GM12878 (cell line): ENCODE measurements around the gene COL16A1. TPM values are rescaled to one million over a fixed set of nuclear protein-coding genes. Genes with fewer than 3 reads are reported as not detected.

Experiments
- ATAC-seq: fragments of 200-7000 bp; cut with Tn5 transposase; 3 replicates; pipeline ENCODE4 v1.9.1; 2020; ENCODE audit warnings: mild to moderate bottlenecking, moderate library complexity
- BruUV-seq: library from RNA; stranded (reverse); fragments of 400-500 nt; replicated peaks from 2 replicates; lab custom pipeline; 2021; lab: Mats Ljungman, UMichigan
- CTCF ChIA-PET: fragments of 300-600 bp; sonication (Branson Sonifier 250); formaldehyde crosslinking; extraction: SDS; loops from one replicate; lab custom pipeline; 2021; ENCODE audit warnings: inconsistent platforms; lab: Yijun Ruan, JAX
- POLR2A ChIA-PET: fragments of 350-600 bp; formaldehyde crosslinking; extraction: SDS; loops from one replicate; lab custom pipeline; 2021; ENCODE audit warnings: inconsistent platforms; lab: Charles Lee
- RAD21 ChIA-PET: fragments of 300-600 bp; sonication (Branson Sonifier 250); formaldehyde crosslinking; loops from one replicate; lab custom pipeline; 2023; ENCODE audit warnings: antibody characterized with exemption; ENCODE audit not compliant: unreplicated experiment; lab: Charles Lee
- SMC1A ChIA-PET: fragments of 300-600 bp; sonication (Branson Sonifier 250); formaldehyde crosslinking; loops from one replicate; lab custom pipeline; 2023; ENCODE audit not compliant: unreplicated experiment, uncharacterized antibody; lab: Charles Lee
- DNase-seq: peaks from one replicate; pipeline ENCODE4 v3.0.0-alpha.2; 2011; ENCODE audit warnings: low read depth, low spot score
- FAIRE-seq: peaks from 3 replicates; lab custom pipeline; 2011; peaks lifted over from hg19 to GRCh38; lab: Jason Lieb, UNC
- H2AFZ ChIP-seq: 2 replicates; pipeline ENCODE4 v1.6.0; 2011; ENCODE audit warnings: low read depth, low read length, control low read depth; ENCODE audit not compliant: control insufficient read depth
- H3K27ac ChIP-seq: 2 replicates; pipeline ENCODE4 v1.5.1; 2011; ENCODE audit warnings: control low read depth; ENCODE audit not compliant: control insufficient read depth, insufficient read depth
- H3K27me3 ChIP-seq, 2 experiments: replicated peaks in 1 of 2; 2 replicates each; pipeline versions ENCODE4 v1.6.0 to v1.6.1; 2011; ENCODE audit warnings: low read length in 1 of 2; ENCODE audit not compliant: control insufficient read depth in 2 of 2, insufficient read depth in 2 of 2
- H3K36me3 ChIP-seq, 2 experiments: 2 replicates each; pipeline ENCODE4 v1.5.1; 2011; ENCODE audit warnings: low read length in 1 of 2; ENCODE audit not compliant: control insufficient read depth in 2 of 2, insufficient read depth in 2 of 2
- H3K4me1 ChIP-seq: 2 replicates; pipeline ENCODE4 v1.6.1; 2011; ENCODE audit warnings: mild to moderate bottlenecking, low read length, moderate library complexity, mixed read lengths; ENCODE audit not compliant: control insufficient read depth, insufficient read depth
- H3K4me2 ChIP-seq: 2 replicates; pipeline ENCODE4 v1.6.0; 2011; ENCODE audit warnings: control low read depth; ENCODE audit not compliant: control insufficient read depth, insufficient read depth
- H3K4me3 ChIP-seq: fragments of 200-600 bp; sonication (generic); 2 replicates; pipeline ENCODE4 v1.5.1; 2016
- H3K79me2 ChIP-seq: 2 replicates; pipeline ENCODE4 v1.6.0; 2011; ENCODE audit warnings: low read length; ENCODE audit not compliant: control insufficient read depth, insufficient read depth
- H3K9ac ChIP-seq: 2 replicates; pipeline ENCODE4 v1.8.0; 2011; ENCODE audit warnings: low read length, control low read depth, mixed read lengths; ENCODE audit not compliant: control insufficient read depth, insufficient read depth
- H3K9me3 ChIP-seq: replicated peaks from 3 replicates; pipeline ENCODE4 v1.5.1; 2011; ENCODE audit warnings: mild to moderate bottlenecking, low read length; ENCODE audit not compliant: control insufficient read depth, insufficient read depth
- H4K20me1 ChIP-seq: 2 replicates; pipeline ENCODE4 v1.6.0; 2011; ENCODE audit not compliant: control insufficient read depth, insufficient read depth
- BHLHE40 ChIP-seq, 2 experiments: fragments of 450-650 bp in 1 of 2; IDR thresholded peaks; 2 replicates each; pipeline ENCODE4 v1.6.1; 2011 to 2017; ENCODE audit warnings: low read depth in 2 of 2, borderline replicate concordance in 1 of 2, improper control_type of control experiment in 1 of 2, low read length in 1 of 2, mild to moderate bottlenecking in 1 of 2
- CHD2 ChIP-seq: IDR thresholded peaks from 2 replicates; pipeline ENCODE4 v1.6.1; 2011; ENCODE audit warnings: low read depth, low read length, improper control_type of control experiment, borderline replicate concordance
- IKZF1 ChIP-seq: fragments of 450-650 bp; conservative IDR thresholded peaks from 2 replicates; pipeline ENCODE4 v1.6.1; 2017; ENCODE audit warnings: antibody characterized with exemption, mild to moderate bottlenecking
- POLR2A ChIP-seq: IDR thresholded peaks from 2 replicates; pipeline ENCODE4 v1.6.1; 2011; ENCODE audit warnings: low read depth, mild to moderate bottlenecking, low read length
- WGBS: methylation state at CpG from one replicate; pipeline ENCODE4 v1.1.6; 2016; ENCODE audit warnings: low lambda C conversion rate; ENCODE audit not compliant: insufficient replicate concordance, insufficient coverage; ENCODE audit errors: missing lambda C conversion rate; 5-methylcytosine and 5-hydroxymethylcytosine counted together
- in situ Hi-C: fragments of 300-500 bp; cut with MboI; formaldehyde crosslinking; loops from 9 replicates; pipeline ENCODE4 v1.14.3; 2018; ENCODE audit warnings: mixed read lengths
- intact Hi-C: fragments of 100-400 bp; cut with micrococcal nuclease; formaldehyde crosslinking; loops from one replicate; pipeline ENCODE4 v1.14.2; 2022; ENCODE audit not compliant: unreplicated experiment
- polyA plus RNA-seq, 11 experiments: library from polyadenylated mRNA; depleted of rRNA in 4 of 11; unstranded in 6 of 11; stranded (reverse) in 5 of 11; fragments of >200 nt; fragmentation: Nextera tagmentation in 4 of 11; fragmentation: Illumina TruSeq in 1 of 11; extraction: Ambion mirVana in 4 of 11; extraction: Trizol in 1 of 11; gene quantifications; 1 replicate in 1 of 11; 2 replicates in 10 of 11; pipeline versions ENCODE4 v1.2.1 to v1.2.3, GENCODE V29; 2011 to 2016; ENCODE audit warnings: inconsistent platforms in 2 of 11, missing spikeins in 2 of 11, low read depth in 1 of 11
- total RNA-seq, 4 experiments: library from RNA; depleted of rRNA in 3 of 4; stranded (reverse); fragments of >200 nt in 3 of 4; fragmentation: Illumina TruSeq in 1 of 4; extraction: Trizol in 1 of 4; gene quantifications; 2 replicates each; pipeline versions ENCODE4 v1.2.1 to v1.2.3, GENCODE V29; 2013 to 2021

Gene COL16A1
- total and polyA plus RNA-seq, 10 of the 15 experiments (the other 5 are each of a cell fraction or from before 2014, with no cell fraction given), result 0.02 to 3.7 (median 0.59) TPM

GRCh38 chr1:31624309-31624708 lies 79.5 kb downstream of the COL16A1 start:
- ChIA-PET CTCF (interaction anchor here (0.7 to 1.0 kb wide), 3 partner anchors 75 to 165 kb away, joined by 3 to 4 read pairs (median 4); no protein-coding TSS in a partner anchor), POLR2A (interaction anchor here (0.6 kb wide), 1 partner anchor 14 kb away, joined by 3 read pairs; no protein-coding TSS in a partner anchor), RAD21 (no interaction called here), SMC1A (no interaction called here)
- H3K27me3 ChIP-seq, result no peaks in the 10 kb centered on the region
- no peak overlapping the region for H2AFZ ChIP-seq
- peaks cover 14 to 19% of the 10 kb centered on the region in 2 experiments; a peak in 3 of 4 replicates for H3K36me3 ChIP-seq
- no peaks in the 10 kb centered on the region for H3K79me2 ChIP-seq
- no peak overlapping the region for H3K4me3 ChIP-seq
- no peaks in the 10 kb centered on the region for H3K9me3 ChIP-seq
- no peak overlapping the region for H3K4me2 ChIP-seq
- ATAC-seq (0 out of 3 replicates have a peak, but pooled peaks have one; percentile 12), FAIRE-seq (no peak), DNase-seq (no peak)
- WGBS, result 28% methylated on average over 5 of the region's 5 CpGs
- in situ Hi-C loops, result no loop called here
- TF ChIP-seq BHLHE40 (IDR thresholded peaks at IDR 0.05; ENCODE audit: borderline replicate concordance in 1 of 2, low read depth in 2 of 2, low read length in 1 of 2) (0 out of 4 replicates have a peak, but pooled peaks of 1 of the 2 experiments have one; percentile 21), IKZF1 (no peak)
- no TSS peak for BruUV-seq
- H3K27ac ChIP-seq, result no peak overlapping the region
- intact Hi-C loops, result no loop called here
- no peaks in the 10 kb centered on the region for H4K20me1 ChIP-seq
- no peaks in the 10 kb centered on the region; the same call in none of the 2 replicates for H3K4me1 ChIP-seq
- H3K9ac ChIP-seq, result no peak overlapping the region

DNA sequence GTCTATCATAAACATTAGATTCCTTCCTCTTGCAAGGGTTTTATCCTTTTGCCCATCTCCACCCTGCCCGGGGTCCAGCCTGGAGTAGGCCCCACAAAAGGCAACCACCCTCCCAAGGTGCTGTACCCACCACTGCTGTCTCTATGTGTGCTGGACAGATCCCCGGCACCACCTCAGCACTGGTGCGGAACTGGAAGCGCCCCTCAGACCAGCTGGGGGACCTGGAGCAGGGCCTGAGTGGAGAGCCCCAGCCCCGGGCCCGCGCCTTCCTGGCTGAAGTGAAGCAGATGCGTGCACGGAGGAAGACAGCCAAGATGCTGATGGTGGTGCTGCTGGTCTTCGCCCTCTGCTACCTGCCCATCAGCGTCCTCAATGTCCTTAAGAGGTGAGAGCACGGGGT lies 80.5 kb downstream of the COL16A1 start:
- no peak for FAIRE-seq
- Histone ChIP-seq H3K79me2 (no peaks in the 10 kb centered on the region), H3K36me3 (peaks cover 12% of the 10 kb centered on the region in 2 experiments; a peak in 3 of 4 replicates), H3K27ac (no peak overlapping the region), H3K4me3 (no peak overlapping the region), H4K20me1 (no peaks in the 10 kb centered on the region), H3K9ac (no peak overlapping the region), H3K4me2 (no peak overlapping the region), H3K9me3 (no peaks in the 10 kb centered on the region), H3K4me1 (no peaks in the 10 kb centered on the region; the same call in none of the 2 replicates), H3K27me3 (no peaks in the 10 kb centered on the region), H2AFZ (no peak overlapping the region)
- ChIA-PET POLR2A (no interaction called here), SMC1A (interaction anchor here (1.0 kb wide), 1 partner anchor 14 kb away, joined by 3 read pairs; no protein-coding TSS in a partner anchor), RAD21 (no interaction called here), CTCF (interaction anchor here (0.8 to 1.0 kb wide), 2 partner anchors 11 to 166 kb away, joined by 3 to 4 read pairs; no protein-coding TSS in a partner anchor)
- intact Hi-C loops, result no loop called here
- DNase-seq, result no peak
- in situ Hi-C loops, result no loop called here
- ATAC-seq, result no peak
- BruUV-seq, result no TSS peak
- TF ChIP-seq POLR2A, result peak; percentile 37; the same call in 1 of the 2 replicates
- no peak for TF ChIP-seq CHD2
- WGBS, result 96% methylated on average over 12 of the region's 12 CpGs
